T47D (cell line): Measurements from ENCODE around the gene MRPL34.
A peak's percentile ranks its signal among the peaks of the same experiment; 100 is the strongest.

Source experiments
- DNase-seq, 2 experiments: peaks; one replicate each; pipeline versions ENCODE4 v3.0.0 to v3.0.0-alpha.2; 2011 to 2012; ENCODE audit warnings: low read depth in 1 of 2, low spot score in 1 of 2
- JUND ChIP-seq: IDR thresholded peaks from 2 replicates; pipeline ENCODE4 v1.6.1; 2012; ENCODE audit warnings: low read depth
- in situ Hi-C: cut with HindIII; loops from 2 replicates; pipeline ENCODE4 v1.10.0; 2016; ENCODE audit warnings: low sequenced_read_pairs, low pct_unique_long_range_greater_than_20kb

Gene MRPL34

GRCh38 chr19:17306285-17306714, 628 bp downstream of the MRPL34 start:
- in situ Hi-C loops: no loop called here
- no peak for DNase-seq
- TF ChIP-seq JUND: no peak

DNA sequence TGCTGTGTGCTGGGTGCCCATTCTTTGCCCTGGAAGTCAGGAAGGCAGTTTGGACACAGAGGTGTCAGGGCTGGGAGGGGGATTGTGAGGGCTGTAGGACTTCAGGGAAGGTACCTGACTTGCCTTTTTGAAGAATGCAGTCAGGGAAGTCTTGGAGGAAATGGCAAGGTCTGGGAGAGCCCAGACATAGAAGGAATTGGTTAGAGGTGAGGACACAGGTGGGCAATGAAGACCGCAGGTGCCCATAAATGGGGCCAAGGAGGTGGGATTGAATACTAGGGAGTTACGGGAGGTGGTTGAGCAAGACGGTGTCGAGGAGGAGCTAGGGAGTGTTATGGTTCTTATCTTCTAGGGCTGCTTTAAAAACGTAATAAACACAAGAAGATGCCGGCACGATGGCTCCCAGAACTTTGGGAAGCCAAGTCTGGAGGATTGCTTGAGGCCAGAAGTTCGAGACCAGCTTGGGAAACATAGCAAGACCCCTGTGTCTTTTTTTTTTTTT, 2.3 kb downstream of the MRPL34 start:
- TF ChIP-seq JUND: no peak
- no peak for DNase-seq
- in situ Hi-C loops: no loop called here

- in situ Hi-C loops: no loop called here
- no peak for TF ChIP-seq JUND
- DNase-seq: peak; percentile 96 to 99
Measured at GRCh38 chr19:17309198-17309964, 3.7 kb downstream of the MRPL34 start, which contains the start of gene DDA1. TSS of gene DDA1 (plus strand) at chr19:17309563. CDS start at chr19:17309655, 92 bp downstream.

DNA sequence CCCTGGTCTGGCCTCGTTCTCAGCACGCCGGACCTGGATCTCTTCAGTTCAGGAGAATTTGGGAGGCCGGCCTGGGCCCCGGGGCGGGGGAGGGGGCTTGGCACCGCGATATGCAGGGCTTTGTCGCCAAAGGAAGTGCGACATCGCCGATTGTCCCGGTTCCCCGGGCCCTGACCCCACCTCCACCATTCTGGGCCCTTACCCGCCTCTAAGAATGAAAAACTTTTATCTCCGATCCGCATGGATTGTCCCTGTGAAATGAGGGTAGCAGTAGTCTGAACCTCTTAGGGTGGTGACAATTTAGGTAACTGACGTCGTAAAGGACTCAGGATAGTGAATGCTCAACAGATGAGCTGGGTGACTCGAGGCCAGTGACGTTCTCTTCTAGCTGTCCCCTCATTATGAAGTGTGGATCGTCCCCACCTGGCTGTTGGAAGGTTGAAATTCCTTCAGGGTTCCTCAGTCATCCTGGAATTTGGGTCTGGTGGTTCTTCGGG, 4.3 kb downstream of the MRPL34 start:
- in situ Hi-C loops: no loop called here
- no peak for DNase-seq
- TF ChIP-seq JUND: no peak

GRCh38 chr19:17311455-17312188, 6.0 kb downstream of the MRPL34 start:
- no peak for TF ChIP-seq JUND
- DNase-seq: no peak
- in situ Hi-C loops: no loop called here

DNA sequence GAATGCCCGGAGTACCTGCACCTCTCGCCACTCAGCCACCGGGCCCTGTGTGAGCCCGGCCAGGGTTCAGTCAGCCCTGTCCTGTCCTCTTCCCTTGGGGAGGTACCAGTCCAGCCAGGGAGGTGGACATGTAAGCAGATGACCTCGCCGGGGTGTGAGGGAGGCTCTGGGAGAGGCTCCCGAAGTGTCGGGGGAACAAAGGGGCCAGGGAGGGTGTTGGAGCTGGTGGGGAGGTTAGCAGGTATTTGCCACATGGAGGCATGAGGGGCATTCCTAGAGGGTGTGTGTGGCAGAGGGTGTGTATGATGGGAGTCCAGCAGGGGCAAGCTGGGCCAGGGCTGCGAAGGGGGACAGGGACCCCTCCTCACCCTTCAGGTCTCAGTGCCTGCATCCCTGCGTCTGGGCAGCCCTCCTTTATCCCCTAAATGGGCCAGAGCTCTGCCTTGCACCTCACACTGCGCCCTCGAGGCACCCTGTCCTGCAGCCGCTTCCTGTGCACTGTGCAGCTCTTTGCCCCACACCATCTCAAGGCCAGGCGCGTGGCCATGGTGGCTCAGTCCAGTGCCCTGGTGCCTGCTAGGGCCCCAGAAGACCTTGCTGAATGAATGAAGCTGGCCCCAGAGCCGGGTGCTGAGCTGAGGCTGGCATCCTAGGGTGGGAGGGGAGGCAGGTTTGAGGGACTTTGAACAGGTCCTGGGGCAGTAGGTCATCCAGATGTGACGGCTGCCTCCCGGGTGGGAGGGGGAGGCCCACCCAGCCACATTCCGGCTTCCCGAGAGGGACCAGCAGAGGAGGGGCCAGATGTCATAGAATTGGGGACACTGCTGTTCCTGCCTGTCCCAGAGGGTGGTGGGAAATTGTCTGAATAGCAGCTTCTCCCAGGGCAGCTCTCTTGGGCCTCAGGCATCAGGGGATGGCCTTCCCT, 6.8 kb downstream of the MRPL34 start:
- in situ Hi-C loops: no loop called here
- no peak for TF ChIP-seq JUND
- DNase-seq: no peak

DNA sequence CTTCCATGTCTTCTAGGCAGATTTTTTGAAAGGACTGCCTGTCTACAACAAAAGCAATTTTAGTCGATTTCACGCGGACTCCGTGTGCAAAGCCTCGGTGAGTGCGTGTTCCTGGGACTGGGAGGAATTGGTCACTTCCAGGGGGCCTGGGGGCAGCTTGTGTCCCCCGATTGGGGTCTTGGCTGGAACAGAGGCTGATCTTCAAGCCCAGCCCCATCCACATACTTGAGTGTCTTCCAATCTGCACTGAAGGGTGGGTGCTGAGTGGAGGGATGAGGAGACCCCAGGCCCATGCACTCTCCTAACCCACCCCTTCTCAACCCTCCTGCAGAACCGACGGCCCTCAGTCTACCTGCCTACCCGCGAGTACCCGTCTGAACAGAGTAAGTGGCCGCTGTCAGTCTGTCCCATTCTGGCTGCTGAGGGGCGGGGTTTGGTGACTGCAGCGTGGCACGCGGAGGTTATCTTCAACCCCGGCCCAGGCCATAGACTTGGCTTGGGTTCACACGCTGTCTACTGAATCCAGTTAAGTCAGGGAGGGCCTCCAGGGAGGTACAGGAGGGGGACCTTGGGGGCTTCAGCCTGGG, 8.4 kb downstream of the MRPL34 start:
- in situ Hi-C loops: no loop called here
- DNase-seq: no peak
- no peak for TF ChIP-seq JUND

DNA sequence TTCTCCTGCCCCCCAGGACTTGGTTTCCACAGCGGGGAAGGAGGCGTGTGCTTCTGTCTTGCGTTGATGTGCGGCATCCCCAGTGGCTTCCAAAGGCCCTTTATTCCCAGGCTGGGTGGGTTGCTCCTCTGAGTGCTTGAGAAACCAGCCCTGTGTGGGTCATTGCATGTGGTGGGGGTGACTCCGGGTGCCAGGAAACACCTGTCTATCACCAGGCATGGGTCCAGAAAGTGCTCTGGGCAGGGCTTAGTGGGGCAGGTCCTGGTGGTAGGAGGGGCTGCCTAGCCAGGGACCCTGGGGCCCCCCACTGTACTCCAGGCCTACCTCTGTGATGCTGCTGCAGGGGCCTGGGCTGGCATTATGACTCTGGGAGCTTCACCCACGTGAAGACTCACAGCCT, 13.3 kb downstream of the MRPL34 start:
- in situ Hi-C loops: no loop called here
- TF ChIP-seq JUND: no peak
- no peak for DNase-seq

- DNase-seq: no peak
- no peak for TF ChIP-seq JUND
- in situ Hi-C loops: no loop called here
Measured at GRCh38 chr19:17319473-17320238, 14.0 kb downstream of the MRPL34 start.

GRCh38 chr19:17320435-17320834, 14.8 kb downstream of the MRPL34 start:
- TF ChIP-seq JUND: no peak
- in situ Hi-C loops: no loop called here

DNA sequence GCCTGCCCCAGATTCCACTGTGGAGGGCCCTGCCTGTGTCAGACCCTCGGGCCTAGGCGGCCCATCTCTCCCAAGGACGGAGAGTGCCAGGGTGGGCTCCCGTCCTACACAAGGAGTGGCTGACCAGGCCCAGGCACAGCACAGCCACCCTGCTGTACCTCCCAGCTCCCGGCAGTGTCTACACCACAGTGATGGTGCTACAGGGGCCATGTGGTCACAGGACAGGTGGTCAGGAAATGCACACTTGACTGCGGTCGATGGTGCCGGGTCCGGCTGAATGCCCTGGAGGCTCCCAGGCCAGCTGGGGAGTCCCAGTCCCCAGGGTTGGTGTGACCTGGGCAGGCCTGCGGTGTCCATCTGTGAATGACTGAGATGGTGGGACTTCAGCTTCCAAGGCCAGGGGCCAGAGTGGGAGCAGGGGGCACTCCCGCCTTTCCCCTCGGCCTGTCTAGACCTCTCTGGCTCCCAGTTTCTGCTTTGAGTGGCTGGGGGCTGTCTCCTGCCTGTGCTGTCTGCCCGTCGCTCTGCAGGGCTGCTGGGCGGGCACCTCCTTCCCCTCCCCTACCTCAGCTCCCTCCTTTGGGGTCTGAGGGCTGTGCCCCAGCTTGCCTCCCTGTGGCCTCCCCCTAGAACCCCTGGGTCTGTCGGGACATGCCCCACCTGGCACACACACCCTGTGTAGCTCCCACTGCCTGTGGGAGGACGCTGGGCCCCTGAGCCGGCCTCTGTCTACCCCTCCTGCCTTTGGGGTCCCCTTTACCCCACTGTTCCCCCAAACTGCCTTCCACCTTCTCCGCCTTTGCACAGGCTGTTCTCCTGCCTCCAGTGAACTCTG, 16.2 kb downstream of the MRPL34 start:
- no peak for DNase-seq
- in situ Hi-C loops: no loop called here
- no peak for TF ChIP-seq JUND

More at GRCh38 chr19:17320435-17320834, 14.8 kb downstream of the MRPL34 start:
- no peak for DNase-seq
